ENCODE results near the gene SAMD3. TPM values are rescaled to one million over a fixed set of nuclear protein-coding genes. Genes with fewer than 3 reads are reported as not detected.
"Not testable (repeated sequence)": the region's sequence is repeated elsewhere in the genome, so short reads cannot be mapped to it uniquely, and the experiment has no call there.

Gene SAMD3
- 1.9 TPM for total RNA-seq

DNA sequence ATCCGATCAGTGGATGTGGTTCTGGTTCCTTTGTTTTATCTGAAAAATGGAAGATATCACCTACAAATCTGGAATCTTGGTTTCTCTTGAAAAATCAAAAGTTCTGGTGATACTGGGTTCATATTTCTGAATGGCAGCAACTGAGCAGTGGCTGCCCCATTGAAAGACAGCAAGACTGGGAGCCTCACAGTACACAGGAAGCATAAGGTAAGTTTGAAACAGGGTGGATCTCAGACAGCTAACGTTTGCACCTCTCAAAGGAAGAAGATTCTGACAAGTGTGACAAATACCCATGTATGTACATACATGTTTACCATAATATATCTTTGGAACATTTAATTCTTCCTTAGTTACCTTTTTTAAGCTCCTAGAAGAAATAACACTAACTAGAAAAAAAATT is at the start of gene SAMD3:
Gene SAMD3, minus strand, starts transcription at position 177 of the 400 bp plus-strand sequence. CDS start 7,678 bp downstream, outside the sequence.
- DNase-seq (ENCODE audit: low spot score) = no peak

- DNase-seq (ENCODE audit: low spot score) = no peak
Observed at GRCh38 chr6:130269969-130270635, 47.4 kb upstream of the SAMD3 start.

DNA sequence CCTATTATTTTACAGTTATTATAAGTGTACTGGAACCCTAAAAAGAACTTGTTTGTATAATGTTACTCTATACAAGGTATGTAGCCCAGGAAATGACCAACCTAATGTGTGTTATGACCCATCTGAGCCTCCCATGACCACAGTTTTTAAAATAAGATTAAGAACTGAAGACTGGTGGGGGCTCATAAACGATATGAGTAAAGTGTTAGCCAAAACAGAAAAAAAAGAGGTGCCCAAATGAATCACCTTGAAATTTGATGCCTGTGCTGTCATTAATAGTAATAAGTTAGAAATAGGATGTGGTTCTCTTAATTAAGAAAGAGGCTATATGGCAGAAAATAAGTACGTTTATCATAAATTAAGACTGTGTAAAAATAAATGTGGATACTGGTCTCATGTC is 42.8 kb upstream of the SAMD3 start:
- not testable (repeated sequence) for DNase-seq (ENCODE audit: low spot score)

GRCh38 chr6:130262008-130262407 is 39.3 kb upstream of the SAMD3 start:
- no peak for DNase-seq (ENCODE audit: low spot score)

- not testable (repeated sequence) for DNase-seq (ENCODE audit: low spot score)
Observed at GRCh38 chr6:130261558-130261957, 38.8 kb upstream of the SAMD3 start.

- DNase-seq (ENCODE audit: low spot score) = not testable (repeated sequence)
Observed at GRCh38 chr6:130260614-130261241, 38.0 kb upstream of the SAMD3 start.

DNA sequence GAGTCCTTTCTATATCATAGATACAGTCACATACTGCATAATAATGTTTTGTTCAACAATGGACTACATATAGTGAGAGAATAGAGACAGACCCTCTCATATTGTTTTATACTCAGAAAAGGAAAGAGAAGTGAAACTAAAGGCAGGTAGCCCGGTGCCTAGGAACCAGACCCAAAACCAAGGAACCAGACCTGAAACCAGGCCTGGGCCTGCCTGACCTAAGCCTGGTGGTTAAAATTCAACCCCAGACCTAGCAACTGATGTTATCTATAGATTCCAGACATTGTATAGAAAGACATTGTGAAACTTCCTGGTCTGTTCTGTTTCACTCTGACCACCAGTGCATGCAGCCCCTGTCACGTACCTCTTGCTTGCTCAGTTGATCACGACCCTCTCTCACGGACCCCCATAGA is 37.3 kb upstream of the SAMD3 start:
- not testable (repeated sequence) for DNase-seq (ENCODE audit: low spot score)

GRCh38 chr6:130259557-130259956 is 36.8 kb upstream of the SAMD3 start:
- no peak for DNase-seq (ENCODE audit: low spot score)

GRCh38 chr6:130259140-130259539 is 36.4 kb upstream of the SAMD3 start:
- DNase-seq (ENCODE audit: low spot score) = no peak

DNA sequence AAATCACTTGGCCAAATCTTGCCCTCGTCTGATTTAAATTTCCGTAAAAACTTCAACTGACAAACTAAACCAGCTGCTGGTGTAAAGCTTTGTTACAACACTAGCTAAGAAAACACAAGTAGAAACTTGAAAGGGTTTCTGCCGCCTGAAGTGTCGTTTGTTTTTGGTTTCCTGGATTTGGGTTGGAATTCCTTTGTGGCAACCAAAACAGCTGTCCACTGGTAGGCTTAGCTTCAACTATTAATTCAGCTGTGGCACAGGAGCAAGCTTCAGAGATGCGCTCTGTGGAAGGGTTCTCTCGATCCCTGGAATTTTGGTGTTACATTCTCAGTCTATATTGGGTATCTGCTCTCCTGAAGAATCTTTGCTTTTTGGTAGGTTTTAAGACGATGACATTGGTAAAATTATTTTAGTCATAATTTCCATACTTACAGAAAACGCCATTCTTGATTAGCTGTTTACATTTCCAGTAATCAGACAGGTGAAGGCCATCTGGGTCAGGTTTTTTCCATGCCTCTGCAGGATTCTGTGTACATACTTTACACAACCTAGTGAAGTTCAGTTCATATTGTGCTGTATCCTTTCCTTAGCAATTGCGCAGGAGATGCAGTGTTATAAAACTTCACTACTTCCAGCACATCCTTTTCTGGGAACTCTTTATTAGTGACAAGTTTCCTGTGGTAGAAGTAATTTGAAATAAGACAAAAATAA is 29.9 kb upstream of the SAMD3 start:
- no peak for DNase-seq (ENCODE audit: low spot score)

DNA sequence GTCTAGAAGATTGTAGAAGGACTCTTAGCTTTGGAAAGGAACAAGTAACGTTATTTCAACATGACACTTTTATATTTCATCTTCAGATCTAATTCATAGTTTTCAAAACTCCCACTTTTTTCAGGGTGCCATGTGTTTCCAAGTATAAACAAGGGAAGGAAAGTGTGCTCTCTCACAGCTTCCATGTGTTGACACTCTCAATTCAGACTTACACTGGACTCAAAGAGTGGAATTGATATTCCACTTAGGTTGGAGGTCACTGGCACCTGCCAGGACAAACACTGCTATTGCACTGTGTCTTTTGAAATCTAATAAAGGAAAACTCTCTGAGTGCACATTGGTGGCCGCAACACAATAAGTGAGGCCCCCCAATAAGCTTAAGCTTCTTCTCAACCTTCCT is 22.5 kb upstream of the SAMD3 start:
- no peak for DNase-seq (ENCODE audit: low spot score)

DNA sequence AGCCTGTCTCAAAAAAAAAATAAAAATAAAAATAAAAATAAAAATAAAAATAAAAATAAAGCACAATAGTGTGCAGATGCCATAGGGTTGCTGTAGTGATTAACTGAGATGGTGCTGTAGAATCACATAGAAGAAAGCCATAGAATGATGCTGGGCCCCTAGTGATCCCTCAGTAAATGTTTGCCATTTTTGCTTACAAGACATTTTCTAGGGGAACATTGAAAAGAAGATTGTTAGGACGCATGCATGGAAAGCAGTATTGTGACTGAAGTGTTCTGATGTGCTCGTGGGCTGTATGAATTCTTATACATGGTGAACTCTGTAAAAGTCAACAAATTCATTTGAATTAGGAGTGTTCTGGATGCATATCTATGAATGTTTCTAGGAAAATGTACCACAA is 22.0 kb upstream of the SAMD3 start:
- no peak for DNase-seq (ENCODE audit: low spot score)

DNA sequence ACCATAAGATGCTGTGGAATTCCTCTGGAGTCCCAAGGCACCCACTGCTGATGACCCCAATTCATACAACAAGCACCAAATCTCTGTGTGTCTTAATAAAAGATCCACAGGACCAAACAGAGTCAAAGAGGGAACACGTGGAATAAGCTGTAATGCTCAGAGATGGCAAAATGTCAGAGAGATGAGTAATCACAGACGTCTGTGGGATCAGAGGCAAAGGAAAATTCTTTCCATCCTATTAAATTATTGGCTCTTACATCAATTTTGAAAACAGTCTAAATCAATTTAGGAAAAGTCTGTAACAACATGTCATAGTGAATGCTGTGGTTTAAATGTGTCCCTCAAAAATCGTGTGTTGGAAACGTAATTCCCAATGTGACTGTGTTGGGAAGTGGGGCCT is 17.5 kb upstream of the SAMD3 start:
- DNase-seq (ENCODE audit: low spot score) = no peak

- no peak for DNase-seq (ENCODE audit: low spot score)
Observed at GRCh38 chr6:130239755-130240154, 17.0 kb upstream of the SAMD3 start.

GRCh38 chr6:130233330-130233729 is 10.6 kb upstream of the SAMD3 start:
- DNase-seq (ENCODE audit: low spot score) = no peak

GRCh38 chr6:130230531-130230930 is 7.8 kb upstream of the SAMD3 start:
- DNase-seq (ENCODE audit: low spot score) = not testable (repeated sequence)

- no peak for DNase-seq (ENCODE audit: low spot score)
Observed at GRCh38 chr6:130229645-130230044, 6.9 kb upstream of the SAMD3 start.

- DNase-seq (ENCODE audit: low spot score) = no peak
Observed at GRCh38 chr6:130223508-130223907, 757 bp upstream of the SAMD3 start.

GRCh38 chr6:130218134-130218533 is 4.6 kb downstream of the SAMD3 start:
- DNase-seq (ENCODE audit: low spot score) = no peak

DNA sequence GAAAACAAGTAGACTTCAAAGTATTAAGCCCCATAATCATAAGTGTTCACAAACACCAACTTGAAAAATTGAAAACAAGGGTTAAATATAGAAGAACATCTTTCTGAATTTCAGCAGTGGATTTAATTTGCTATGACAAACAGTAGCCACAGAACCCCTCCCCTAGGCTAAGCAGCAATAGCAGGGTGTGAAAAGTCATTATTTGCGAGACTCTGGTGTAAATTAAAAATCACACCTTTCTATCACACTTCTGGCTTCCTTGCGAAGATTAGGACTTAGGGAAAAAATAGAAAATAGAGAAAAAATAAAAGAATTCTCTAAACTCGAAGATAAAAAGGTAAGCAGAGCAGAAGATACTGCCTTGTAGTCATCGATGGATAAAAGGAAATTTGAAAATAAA is 6.1 kb downstream of the SAMD3 start:
- no peak for DNase-seq (ENCODE audit: low spot score)

GRCh38 chr6:130215526-130215925 is 7.2 kb downstream of the SAMD3 start:
- DNase-seq (ENCODE audit: low spot score) = no peak

DNA sequence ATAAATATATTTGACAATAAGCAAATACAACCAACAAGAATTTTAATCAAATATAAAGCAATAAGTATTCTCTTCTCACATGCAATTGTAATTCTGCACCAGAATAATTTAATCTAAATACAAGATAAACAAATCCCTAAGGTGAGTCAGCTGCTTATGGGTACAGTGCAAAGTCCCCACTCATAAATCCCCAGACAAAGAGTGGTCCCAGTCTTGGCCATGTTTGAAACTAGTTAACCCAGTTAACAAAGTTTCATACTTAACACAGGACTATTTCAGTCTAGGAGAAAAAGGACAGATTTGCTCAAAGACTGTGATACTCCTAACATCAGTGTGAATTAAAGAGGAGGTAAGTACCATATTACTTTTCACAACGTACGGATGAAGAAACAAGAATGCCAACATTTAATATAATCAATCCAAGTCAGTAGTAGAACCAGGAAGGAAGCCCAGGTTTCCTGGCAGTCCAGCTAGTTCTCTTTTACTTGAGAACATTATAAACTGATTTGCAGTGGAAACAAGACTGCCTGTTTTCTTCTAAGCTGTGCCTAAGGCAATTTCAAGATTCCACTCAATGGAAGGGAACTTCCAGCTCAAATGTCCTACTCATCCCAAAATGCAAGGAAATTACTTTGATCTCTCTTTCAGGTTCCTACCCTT is 10.4 kb downstream of the SAMD3 start:
- no peak for DNase-seq (ENCODE audit: low spot score)
